Omental fat pad (tissue), 4 donors: ENCODE results near the gene ZMAT5. TPM values are rescaled to one million over a fixed set of nuclear protein-coding genes. Genes with fewer than 3 reads are reported as not detected.

ENCODE experiments used
- ATAC-seq: fragments of 150-250 bp; one replicate; pipeline ENCODE4 v1.9.1; 2016; ENCODE audit warnings: mild to moderate bottlenecking, moderate library complexity; ENCODE audit not compliant: low FRiP score
- DNase-seq: peaks from one replicate; pipeline ENCODE4 v3.0.0-alpha.2; 2019; ENCODE audit warnings: low spot score
- CTCF ChIP-seq, 3 donors: fragments of 450-650 bp; IDR thresholded peaks; one replicate each; pipeline ENCODE4 v1.5.1; 2016 to 2017; ENCODE audit warnings: antibody characterized with exemption in 3 of 3, mild to moderate bottlenecking in 3 of 3, moderate library complexity in 2 of 3
- total RNA-seq, 4 donors: library from RNA; depleted of rRNA; stranded (reverse); fragments of >200 nt; gene quantifications; one replicate each; pipeline ENCODE4 v1.1.0, GENCODE V29; 2016

Gene ZMAT5
- total RNA-seq, 4 donors from 2014 or later, result 8.3 to 23.0 (median 16.9) TPM

- no peak for ATAC-seq
- no peak for TF ChIP-seq CTCF (IDR thresholded peaks at IDR 0.05)
- no peak for DNase-seq
Observed at GRCh38 chr22:29748248-29748893, 18.4 kb downstream of the ZMAT5 start.

GRCh38 chr22:29747832-29748231 lies 19.0 kb downstream of the ZMAT5 start:
- TF ChIP-seq CTCF (IDR thresholded peaks at IDR 0.05), result no peak
- DNase-seq, result no peak
- ATAC-seq, result no peak

- no peak for TF ChIP-seq CTCF (IDR thresholded peaks at IDR 0.05)
- ATAC-seq, result no peak
- DNase-seq, result no peak
Observed at GRCh38 chr22:29744902-29745301, 21.9 kb downstream of the ZMAT5 start.

GRCh38 chr22:29742326-29742725 lies 24.5 kb downstream of the ZMAT5 start:
- DNase-seq, result no peak
- TF ChIP-seq CTCF (IDR thresholded peaks at IDR 0.05), result no peak
- ATAC-seq, result no peak

GRCh38 chr22:29741926-29742325 lies 24.9 kb downstream of the ZMAT5 start:
- ATAC-seq (no peak), DNase-seq (no peak)
- no peak for TF ChIP-seq CTCF (IDR thresholded peaks at IDR 0.05)

- ATAC-seq (no peak), DNase-seq (no peak)
- TF ChIP-seq CTCF (IDR thresholded peaks at IDR 0.05), result no peak
Observed at GRCh38 chr22:29740216-29740615, 26.6 kb downstream of the ZMAT5 start.

- no peak for TF ChIP-seq CTCF (IDR thresholded peaks at IDR 0.05)
- DNase-seq, result no peak
- ATAC-seq, result no peak
Observed at GRCh38 chr22:29739346-29739875, 27.4 kb downstream of the ZMAT5 start.
